Fibroblast of skin of right biceps (primary cell): ENCODE data around the gene POLR2B.
"Not testable (repeated sequence)": the region's sequence is repeated elsewhere in the genome, so short reads cannot be mapped to it uniquely, and the experiment has no call there.

Experiments
- DNase-seq: peaks from one replicate; pipeline ENCODE4 v3.0.0-alpha.2; 2013

Gene POLR2B

DNA sequence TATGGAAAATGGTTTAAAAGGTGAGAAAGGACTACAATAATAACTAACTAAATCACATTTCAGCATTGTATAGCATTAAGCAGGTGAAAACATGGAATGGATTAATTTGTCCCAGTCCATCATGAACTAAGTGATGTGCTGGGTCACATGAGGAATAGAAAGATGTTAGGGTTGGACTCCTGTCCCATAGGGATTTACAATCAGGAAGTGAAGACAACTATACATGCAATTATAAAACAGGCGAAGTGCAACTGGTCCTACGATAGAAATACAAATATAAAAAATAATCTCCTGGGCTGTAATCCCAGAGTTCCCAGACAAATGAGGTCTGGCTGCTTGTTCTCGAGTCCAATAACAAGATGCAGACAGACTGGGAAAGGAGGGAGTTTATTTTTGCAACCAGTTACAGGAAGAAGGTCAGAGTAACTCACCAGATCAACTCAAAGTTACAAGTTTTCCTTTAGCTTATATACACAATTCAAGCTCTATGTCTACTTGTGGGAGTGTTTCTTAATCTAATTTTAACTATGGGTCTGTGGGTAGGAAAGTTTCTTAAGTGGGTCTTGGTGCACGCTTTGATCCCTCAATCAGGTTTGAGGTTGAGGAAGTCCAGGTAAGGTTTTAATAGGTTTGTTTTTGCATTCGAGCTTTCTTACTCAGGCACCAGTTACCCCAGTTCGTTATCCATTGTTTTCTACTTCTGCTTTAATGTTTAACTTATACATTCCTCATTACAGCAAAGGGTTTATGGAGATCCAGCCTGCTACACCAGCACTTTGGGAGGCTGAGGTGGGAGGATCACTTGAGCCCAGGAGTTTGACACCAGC, 81.4 kb downstream of the POLR2B start:
- no peak for DNase-seq

- DNase-seq: not testable (repeated sequence)
These were observed 82.0 kb downstream of the POLR2B start for GRCh38 chr4:57060717-57061067.

DNA sequence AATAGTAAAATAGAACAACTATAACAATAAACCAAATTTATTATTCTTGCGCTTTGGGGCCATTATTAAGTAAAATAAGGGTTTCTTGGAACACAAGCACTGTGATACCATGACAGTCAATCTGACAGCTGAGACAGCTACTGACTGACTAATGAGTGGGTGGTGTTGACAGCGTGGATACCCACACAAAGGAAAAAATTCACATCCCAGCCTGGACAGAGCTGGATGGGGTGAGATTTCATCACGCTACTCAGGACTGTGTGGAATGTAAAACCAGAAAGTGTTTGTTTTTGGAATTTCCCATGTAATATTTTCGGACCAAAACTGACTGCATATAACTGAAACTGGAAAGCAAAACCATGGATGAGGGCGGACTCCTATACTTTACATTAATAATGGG, 82.7 kb downstream of the POLR2B start:
- peak; percentile 79 for DNase-seq

DNA sequence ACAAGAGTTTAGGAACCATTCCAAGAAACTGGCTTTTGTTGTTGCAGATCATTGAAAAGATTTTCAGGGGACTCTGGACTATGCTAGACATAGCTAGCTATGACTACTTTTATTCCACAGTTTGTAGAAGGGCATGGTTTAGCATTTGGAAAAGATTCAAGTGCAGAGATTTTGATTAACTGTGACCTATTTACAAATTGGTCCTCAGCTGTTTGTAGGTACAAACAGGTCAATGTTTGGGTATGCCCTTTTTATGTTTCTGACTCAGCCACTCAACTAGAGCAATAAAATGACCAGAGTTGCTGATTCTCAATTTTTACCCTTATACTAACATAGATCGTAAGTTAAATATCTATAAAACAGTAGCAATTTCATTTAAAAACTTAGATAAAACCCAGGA, 84.8 kb downstream of the POLR2B start:
- no peak for DNase-seq

DNA sequence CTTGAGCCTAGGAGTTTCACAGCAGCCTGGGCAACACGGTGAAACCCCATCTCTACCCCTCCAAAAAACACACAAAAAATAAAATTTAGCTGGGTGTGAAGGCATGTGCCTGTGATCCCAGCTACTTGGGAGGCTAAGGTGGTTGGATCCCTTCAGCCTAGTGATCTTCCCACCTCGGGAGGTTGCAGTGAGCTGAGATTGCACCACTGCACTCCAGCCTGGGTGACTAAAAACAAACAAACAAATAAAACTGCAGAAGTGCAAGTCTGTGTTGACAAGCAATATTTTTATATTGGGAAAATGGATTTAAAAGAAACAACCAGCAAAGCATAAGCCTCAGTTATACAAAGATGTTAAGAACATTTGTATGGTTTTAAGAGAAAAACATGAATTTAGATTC, 85.4 kb downstream of the POLR2B start:
- no peak for DNase-seq

- DNase-seq: peak; percentile 97
These were observed 86.4 kb downstream of the POLR2B start for GRCh38 chr4:57064811-57065711.

GRCh38 chr4:57065730-57066482, 87.2 kb downstream of the POLR2B start:
- DNase-seq: no peak

DNA sequence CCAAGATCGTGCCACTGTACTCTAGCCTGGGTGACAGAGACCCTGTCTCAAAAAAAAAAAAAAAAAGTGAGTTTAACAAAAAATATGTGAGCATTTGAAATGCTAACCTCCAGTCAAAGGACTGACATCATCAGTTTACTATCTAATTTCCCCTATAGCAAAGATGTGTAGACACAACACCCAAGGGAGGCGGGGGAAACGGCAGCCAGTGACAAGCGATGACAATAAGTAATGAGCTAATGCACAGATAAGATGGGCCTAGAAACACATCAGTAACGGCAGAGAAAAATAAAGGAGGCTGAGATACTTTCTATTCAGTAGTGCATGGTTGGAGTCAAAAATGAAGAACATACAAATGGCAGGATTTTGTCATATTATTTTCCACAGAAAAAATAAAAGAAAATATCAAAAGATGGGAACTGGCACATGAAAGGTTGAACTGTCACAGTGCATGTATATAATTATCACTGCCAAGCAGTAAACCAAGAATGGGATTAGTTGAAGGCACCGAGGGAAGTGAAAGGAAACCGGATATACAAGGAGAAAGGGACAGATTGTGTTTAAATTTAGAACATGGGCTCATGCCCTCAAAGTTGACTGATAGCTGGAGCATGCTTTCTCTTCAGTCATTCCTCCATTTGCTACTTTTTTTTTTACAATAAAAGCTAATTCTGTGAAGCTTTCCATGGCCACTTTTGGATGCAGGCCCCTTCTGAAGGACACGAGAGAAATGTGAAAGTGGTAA, 89.7 kb downstream of the POLR2B start:
- DNase-seq: no peak

- DNase-seq: no peak
These were observed 91.8 kb downstream of the POLR2B start for GRCh38 chr4:57070461-57070860.

GRCh38 chr4:57071326-57071725, 92.6 kb downstream of the POLR2B start:
- DNase-seq: peak; percentile 66

- DNase-seq: no peak
These were observed 94.9 kb downstream of the POLR2B start for GRCh38 chr4:57073559-57073958.

GRCh38 chr4:57074744-57075143, 96.0 kb downstream of the POLR2B start:
- DNase-seq: peak; percentile 75

DNA sequence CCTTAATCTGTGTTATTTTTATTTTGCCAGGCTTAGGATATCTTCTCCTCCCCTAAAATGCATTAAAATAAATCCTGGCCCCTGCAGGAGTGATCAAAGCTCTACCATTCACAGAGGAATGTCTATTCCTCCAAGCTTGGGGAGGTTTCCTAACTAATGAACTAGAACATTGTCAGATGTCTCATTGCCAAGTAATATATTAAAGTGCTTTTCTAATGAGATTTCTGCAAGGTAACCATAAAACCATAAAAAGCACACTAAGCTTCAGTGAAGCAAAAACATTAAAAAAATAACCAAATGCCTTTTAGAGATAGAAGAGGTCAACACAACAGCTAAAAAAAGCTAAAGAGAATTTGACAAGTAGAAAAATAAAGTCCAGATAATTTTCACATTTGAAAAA, 96.7 kb downstream of the POLR2B start:
- no peak for DNase-seq

- DNase-seq: no peak
These were observed 98.0 kb downstream of the POLR2B start for GRCh38 chr4:57076646-57077045.

GRCh38 chr4:57077550-57078343, 99.1 kb downstream of the POLR2B start:
- DNase-seq: peak; percentile 93

DNA sequence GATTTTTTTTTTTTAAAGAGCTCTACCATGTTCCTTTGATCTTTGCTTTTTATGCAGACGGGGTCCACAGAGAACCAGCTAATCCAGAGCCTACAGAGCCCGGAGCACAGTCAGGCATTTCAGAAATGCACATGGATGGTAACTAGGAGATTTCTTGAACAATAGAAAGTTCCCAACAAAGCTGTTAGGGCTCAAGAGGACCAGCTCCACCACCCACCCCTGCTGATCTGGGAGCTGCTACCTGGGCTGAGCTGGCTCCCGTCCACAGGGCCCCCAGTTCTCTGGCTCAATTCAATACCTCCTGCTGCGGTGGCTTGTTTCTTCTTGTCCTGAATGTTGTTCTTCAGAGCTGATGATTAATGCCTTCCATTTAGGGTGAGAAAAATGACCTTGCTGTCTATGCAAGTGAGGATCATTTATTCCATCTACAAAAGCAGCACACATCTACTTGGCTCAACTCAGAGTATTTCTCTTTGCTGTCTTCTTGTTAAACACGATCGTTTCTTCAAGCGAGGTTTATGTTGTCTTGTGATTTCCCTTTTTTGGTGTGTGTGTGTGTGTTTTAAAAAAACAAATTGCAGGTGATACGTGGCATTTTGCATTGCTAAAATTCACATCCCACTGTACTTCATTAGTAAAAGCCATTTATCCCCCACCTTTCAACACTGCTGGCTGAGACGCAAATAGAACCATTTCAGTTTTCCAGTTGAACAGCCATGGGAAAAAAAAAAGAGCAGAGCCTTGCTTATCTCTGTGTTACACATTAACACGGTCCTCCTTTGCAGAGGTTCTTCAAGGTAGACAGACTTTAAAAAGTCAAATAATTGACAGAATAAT, 100.2 kb downstream of the POLR2B start:
- DNase-seq: peak; percentile 58
